AG08395 (cell line): ENCODE results near the gene SCUBE1.

Source experiments
- DNase-seq: peaks from one replicate; pipeline ENCODE4 v3.0.0; 2012; ENCODE audit warnings: mixed read lengths, low spot score

The SCUBE1 gene

DNA sequence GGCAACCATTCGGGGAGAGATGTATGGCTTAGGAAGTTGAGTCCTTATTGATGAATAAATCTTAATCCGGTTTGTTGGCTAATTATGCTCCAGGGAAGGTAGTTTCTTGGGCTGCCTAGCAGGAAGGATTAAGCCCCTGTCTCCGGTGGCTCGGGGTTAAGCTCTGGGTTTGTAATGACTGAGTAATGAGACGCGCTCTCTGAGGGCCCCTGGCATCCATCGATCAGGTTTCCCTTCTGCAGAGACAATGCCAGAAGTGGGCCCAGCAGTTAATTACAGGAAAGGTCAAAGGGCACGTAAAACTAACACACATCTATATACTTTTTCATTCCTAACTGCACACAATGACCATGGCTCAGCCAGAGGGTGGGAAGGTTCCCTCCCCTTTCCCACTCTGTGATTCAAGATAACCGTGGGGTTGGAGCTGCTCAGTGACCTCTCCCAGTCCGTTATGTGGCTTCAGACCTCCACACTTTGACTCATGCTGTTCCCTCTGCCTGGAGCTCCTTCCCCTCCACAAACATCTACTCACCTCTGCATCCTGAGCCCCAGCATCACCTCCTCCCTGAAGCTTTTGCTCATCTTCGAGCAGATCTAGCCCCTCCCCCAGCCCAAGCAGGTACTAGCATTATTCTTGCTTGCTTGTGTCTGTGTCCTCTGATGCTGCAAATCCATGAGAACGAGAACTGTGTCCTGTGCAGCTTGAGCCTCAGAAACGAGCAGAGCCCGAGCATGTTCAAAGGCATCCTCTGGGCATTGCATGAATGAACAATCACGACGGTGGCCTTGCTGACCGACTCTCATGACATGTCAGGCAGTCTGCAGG is 16.6 kb downstream of the SCUBE1 start:
- DNase-seq = no peak

DNA sequence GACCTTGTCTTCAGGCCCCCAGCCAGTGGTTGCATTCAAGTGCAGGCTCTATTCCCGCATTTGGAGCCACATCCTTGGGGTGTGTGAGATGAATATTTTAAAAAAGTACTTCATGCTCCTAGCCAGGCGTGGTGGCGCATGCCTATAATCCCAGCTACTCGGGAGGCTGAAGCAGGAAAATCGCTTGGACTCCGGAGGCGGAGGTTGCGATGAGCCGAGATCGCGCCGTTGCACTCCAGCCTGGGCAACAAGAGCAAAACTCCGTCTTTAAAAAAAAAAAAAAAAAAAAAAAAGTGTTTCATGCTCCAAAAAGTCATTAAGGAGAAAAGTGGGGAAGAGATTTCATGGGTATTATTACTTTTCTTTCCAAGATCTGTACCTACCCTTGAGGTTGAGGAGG is 18.0 kb downstream of the SCUBE1 start:
- no peak for DNase-seq

DNA sequence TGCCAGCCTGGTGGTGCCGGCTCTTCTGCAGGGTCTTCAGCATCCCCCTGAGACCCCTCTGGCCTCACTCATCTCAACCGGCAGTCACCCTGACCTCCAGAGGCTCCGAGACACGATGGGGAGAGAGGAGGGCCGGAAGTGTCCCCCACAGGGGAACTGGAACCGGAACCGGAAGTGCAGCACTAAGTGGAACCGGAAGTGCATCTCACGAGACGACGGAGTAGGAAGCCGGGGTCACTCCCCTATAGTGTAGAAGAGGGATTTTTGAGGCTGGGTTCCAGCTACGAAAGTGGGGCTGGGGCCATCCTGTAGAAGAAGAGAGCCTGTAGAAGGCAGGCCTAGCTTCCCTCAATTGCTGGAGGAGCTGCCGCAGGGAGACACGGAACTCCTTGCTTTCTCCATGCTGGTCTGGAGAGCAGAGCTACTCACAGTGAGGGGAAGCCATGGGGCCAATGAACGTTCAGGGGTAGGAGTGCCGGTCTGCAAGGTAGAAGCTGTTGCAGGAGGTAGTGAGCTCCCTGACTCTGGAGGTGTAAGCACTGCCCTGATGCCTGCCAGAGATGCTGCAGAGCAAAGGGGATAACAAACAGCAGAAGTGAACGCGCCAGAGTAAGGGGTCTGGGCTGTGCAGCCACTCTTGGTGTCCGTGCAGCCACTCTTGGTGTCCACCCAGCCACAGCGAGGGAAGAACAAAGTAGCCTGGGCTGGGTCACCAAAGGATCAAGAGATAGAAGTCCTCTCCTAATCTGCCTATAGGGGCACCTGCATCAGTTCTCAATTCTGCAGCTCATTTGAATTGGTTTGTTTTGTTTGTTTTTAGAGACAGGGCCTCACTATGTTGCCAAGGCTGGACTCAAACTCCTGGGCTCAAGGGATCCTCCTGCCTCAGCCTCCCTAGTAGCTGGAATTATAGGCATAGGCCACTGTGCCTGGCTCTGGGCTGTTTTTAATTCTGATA is 21.9 kb downstream of the SCUBE1 start:
- DNase-seq = no peak

DNA sequence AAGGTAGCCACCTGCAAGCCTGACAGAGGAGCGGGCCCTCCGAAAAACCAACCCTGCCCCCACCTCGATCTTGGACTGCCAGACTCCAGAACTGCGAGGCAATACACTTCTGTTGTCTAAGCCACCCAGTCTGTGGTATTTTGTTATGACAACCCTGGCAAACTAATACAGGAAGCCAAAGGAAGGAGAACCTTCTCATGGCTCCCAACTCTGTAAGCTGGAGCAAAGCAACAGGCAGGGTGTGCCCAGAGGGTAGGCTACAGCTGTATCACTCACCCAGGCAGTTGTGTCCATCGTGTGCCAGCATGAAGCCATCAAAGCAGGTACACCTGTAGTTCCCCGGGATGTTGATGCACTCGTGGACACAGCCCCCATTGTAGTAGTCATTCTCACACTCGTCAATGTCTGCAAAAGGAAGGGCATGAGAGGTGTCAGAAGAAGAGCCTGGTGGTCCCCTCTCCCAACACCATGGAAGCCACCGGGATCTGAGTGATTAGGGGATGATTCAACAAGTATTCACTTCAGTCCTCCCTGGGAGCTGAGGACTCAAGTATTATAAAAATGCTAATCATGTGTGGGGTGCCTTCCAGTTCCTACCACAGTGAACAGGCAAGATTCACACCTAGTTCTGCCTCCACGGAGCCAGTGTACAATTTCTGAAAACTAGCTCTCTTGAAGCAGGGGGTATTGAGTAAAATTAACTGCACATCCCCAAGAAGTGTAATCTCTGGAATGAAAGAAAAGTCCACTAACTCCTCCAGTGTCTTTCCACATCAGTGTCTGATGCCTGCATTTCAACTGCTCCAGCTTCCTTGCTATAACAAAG is 23.3 kb downstream of the SCUBE1 start:
- no peak for DNase-seq

DNA sequence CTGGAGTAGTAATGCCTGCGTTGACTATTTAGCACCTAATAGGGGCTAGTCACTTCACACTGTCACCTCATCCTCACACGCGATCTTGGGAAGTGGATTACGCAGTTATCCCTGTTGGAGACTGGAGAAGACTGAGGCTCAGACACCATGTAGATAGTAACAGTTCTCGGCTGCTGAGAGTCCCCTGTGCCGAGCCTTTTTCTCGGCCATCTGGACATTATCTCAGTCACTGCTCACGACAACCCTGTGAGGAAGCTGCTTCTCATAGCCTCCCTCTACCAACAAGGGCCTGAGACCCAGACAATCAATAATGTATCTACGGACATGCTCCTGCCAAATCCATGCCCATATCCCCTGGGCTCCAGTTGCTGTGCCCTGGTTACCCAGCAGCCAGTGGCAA is 25.9 kb downstream of the SCUBE1 start:
- no peak for DNase-seq

DNA sequence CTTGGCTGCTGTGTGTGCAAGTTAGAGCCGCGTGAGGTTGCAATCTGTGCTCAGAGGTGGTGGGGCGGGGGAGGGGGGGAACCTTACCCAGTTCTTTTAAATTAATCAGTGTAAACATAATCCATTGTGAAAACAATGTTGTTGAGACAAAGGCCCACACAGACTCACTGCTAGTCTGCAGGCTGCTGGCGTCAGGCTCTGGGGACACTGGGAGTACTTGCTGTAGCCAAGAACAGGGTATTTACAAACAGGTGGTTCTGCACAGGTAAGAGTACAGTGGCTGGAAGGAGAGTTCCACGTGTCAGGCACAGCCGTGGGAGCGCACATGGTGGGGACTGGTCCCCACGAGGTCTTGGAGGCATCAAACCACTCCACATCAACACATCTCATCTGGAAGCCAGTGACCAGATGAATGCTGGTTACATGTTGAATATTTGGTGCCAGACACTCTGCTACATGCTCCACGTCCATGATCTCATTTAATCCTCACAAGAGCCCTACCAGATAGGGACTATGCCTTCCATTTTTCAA is 27.4 kb downstream of the SCUBE1 start:
- DNase-seq = no peak

DNA sequence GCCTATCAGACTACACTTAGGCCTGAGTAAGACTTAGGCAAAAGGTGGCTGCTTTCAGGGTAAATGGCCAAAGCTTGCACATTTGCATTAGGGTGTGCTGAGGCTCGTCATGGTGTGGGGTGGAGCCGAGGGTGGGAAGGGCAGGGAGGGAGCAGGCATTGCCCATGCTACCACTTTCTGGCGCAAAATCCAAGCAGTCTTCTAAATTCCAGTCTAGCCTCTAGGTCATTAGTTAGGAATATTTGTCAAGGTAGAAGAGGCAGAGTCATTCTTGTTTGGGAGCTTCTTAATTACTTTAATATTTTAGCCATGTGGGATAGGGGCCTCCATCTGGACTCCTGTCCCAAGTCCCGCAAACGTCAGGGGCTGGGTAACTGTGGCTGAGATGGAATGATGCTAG is 28.6 kb downstream of the SCUBE1 start:
- no peak for DNase-seq

DNA sequence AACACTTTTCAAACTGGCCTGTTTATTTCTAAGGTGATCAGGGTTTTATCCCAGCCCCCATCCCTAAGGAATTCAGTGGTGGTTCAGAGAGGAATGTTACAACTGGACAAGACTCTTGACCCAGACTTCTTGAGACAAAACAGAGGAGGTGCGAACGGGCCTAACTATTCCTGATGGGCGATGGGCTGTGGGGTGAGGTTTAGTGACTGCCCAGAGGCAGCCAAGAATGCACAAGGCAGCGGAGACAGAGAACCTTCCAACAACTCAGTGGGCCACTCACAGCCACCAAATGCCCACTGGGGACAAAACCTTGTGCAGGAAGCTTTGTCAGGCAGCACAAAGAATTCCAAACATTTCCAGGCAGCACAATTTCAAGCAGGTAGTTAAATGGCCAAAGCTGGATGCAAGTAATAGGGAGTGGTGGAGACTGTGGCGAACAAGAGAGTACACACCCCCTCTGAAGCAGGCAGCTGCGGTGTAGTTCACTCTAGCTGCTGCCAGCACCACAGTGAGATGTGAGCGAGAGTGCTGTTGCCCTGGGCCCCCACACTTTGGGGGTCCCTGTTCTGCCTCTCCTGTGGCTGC is 29.2 kb downstream of the SCUBE1 start:
- no peak for DNase-seq

DNA sequence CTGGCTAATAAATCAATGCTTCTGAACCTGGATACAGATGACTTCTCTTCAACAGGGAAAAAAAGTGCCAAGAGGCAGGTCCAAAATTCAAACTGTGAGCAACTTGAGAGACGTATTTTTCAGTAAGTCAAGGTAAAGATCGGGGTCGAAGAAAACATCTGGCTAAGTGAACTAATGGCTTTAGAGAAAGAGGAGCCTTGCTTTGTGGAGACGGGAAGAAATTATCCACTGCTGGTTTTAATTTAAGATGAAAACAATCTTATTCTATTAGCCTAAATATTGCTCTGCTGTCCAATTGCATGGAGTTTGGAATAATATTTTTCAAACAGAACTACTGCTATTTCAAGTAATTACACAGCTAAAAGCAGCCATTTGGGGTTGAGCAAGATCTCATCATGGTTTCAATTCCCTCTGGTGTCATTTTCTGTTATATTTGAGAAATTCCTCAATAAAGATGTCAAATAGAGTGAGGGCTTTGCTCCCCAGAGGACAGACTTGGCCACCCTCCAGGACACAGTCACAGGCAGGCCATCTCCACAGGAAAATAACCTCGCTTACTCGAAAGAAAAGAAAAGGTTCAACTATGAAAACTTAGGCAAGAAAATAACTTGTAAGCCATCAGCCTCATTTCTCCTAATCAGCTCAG is 29.8 kb downstream of the SCUBE1 start:
- DNase-seq = peak; percentile 55

DNA sequence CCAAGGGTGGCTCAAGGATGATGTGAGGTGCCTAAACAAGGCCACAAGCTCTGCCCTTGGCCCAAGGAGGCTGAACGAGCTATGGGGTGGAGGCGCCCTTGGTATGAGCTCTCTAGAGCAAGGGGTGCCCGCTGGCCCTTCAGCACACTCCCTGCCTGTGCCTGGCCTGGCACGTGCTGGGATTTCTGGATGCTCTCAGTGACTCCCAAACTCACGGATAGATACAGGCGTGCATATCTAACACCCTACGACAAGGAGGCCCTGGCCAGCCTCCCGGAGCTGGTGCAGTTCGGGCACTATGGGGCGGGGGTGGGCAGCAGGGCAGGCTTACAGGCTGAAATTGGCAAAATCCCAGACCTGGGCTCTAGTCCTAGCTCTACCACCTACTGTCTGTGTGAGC is 30.6 kb downstream of the SCUBE1 start:
- DNase-seq = no peak

DNA sequence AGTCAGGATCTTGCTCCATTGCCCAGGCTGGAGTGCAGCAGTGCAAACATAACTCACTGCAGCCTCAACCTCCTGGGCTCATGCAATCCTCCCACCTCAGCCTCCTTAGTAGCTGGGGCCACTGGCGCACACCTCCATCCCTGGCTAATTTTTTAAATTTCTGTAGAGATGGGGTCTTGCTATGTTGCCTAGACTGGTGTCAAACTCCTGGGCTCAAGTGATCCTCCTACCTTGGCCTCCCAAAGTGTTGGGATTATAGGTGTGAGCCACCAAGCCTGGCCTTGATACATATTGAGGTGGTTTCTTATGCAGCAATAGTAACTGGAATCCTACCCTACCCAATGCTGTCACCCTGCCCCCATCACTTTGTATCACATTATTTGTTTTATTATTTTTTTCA is 32.4 kb downstream of the SCUBE1 start:
- no peak for DNase-seq

DNA sequence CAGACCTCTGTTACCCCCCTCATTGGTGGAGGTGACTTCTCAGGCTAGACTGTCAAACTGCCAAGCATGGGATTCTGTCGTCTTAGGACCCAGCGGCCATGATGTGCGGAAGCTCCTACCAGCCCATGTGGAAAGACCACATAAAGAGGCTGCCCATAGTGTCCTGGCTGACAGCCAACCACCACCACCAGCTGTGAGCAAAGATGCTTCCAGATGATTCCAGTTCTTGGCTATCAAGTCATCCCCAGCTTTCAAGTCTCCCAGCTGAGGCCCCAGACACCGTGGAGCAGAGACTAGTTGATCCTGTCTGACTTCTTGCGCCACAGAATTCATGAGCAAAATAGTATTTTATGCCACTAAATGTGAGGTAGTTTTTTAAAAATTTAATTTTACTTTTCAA is 32.9 kb downstream of the SCUBE1 start:
- no peak for DNase-seq

DNA sequence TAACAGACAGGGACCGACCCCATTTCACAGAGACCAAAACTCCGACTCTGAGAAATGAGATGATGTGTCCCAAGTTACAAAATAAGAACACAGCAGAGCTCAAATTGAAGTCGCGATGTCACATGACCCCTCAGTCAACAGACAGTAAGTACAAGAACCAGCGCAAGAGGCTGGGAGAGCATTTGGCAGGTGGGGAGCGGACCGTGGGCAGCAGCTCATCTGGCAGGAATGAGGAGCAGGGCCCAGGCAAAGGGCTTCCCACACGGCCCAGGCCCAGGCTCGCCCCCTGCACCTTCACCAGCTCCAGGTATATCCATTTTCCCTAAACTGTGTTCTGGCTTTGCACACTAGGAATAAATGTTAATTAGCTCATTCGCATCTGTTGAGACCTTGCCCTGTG is 34.3 kb downstream of the SCUBE1 start:
- no peak for DNase-seq

DNA sequence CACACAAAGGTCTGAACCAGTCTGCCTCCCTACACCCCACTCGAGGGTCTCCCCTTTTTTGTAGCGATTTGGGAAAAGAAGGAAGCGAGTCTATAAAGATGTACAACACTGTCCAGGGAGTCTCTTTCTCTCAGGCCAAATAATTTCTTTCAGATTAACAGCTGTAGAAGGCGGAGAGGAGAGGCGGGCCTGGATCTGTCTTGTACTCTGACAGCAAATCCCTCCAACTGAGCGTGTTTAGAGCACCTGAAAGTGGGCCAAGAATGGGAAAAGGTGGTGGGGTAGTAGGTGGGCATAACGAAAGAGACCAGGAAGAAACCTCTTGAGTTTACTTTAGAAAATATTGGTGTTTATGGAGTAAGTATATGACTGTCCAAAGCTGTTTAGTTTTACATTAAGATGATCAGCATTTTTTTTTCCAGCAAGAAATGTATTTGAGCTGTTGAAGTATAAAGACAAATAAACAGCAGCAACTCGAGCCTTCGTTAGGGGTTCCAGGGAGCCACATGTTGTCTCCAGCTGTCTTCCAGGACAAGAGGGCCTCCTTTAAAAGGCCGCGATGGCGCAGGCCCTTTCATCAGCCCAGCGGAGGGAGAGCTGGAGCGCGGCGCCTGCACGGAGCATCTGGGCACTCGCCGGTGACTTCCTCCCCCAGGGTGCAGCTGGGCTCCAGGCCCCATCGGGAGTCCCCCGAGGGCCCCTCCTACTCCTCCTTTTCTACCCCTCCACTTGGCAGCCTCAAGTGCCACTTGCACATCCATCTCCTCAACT is 34.9 kb downstream of the SCUBE1 start:
- no peak for DNase-seq

DNA sequence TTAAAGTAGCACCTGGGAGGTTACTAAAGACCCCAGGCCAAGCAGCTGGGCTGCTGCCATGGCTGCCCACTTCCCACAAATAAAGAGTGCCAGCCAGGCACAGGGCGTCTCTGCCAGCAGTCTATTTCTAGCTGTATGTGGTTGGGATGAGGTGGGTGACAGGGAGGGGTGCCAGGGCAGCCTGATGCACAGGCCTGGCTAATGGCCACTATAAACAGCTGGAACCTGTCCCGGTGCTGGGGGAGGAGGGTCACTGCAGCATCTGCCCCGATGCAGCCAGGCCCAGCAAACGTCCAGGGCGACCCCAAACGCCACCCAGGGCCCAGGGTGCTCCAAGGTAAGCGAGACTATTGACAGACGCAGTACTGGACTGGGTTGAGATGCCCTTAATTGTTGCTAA is 37.4 kb downstream of the SCUBE1 start:
- DNase-seq = no peak

DNA sequence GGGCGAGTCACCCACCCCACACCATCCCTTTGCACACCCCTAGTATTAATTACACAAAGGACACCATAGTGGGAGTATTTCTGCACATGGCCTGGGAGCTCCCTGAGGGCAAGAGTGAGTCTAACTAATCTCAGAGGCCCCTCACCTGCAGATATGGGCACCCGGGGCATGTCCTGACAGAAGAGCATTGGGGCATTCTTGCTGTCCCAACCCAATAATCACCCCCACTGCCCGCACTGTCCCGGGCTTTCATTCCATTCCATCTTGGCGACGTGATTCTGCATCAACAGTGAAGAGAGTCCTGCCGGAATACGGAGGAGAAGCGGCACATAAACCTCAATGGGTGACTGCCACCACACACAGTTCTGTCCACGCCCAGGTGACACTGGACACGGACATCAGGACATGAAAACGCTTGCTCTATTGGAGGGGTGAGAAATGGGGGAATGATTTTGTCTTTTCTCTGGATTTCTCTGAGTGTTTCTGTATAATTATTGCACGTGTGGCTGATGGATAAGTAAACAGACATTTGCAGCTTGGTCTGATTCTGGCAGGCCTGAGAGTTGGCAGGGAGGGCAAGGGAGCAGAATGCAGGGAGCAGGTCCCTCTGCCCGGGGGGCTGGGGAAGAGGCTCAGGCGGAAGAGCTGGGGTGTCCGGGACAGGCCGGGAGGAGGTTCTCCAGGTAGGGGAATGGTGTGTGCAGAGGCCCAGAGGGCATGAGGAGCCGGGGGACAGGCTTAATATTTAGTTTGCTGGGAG is 38.2 kb downstream of the SCUBE1 start:
- no peak for DNase-seq

DNA sequence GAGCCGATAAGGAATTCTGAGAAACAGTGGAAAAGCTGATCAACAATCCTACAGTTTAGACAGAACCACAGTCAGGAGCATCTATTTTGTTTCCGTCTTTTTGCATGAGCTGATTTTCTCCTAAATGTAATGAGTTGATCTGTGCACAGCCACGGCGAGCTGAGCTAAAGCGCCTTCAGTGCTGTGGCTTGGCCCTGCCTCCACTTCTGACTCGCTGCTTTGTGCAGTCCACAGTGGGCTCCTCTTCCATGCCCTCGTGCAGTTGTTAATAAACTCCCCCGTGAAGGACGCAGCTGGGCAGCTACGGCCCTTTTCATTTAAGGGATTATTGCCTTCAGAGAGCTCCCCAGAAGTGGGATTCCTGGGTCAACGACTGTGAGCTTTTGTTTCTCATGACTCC is 39.4 kb downstream of the SCUBE1 start:
- no peak for DNase-seq

DNA sequence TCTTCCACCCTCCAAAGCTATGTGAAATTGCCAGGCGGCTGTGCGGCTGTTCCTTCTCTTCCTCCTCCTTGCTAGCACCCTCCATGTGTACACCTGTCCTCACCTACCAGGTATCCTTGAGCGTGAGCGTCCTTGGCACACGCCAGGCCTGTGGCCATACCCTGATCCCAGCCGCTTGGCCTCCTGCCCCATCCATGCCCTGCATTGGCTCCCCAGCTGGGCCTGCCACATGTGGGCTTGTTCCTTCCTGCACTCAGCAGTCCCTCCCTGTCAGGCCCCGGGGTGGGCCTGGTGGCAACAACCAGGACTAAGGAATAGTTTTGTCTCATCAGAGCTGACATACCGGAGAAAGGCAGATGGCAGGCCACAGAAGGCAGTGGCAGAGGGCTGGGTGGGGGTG is 40.0 kb downstream of the SCUBE1 start:
- DNase-seq = no peak

DNA sequence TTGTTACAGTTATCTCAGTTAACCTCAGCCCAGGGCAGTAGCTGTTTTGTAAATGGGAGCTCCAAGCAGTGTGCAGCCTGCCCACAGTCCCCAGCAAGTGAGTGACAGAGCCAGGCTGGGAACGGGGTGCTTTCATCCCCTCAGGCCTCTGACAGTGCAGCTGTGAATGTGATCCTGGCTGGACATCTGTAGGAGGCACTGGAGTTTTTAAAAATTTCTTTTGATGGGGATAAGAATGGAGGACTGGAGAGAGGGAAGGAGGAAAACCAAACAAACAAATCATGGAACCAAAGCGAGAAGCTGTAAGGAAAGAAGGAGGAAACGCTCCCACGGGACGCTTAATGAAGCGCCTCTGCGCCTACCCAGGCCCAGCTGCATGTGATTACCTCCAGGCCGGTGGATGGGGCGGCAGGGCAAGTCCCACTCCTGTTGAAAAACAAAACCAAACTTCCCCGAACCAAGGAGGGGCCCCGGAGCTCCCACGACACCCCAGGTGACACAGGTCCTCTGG is 40.6 kb downstream of the SCUBE1 start:
- DNase-seq = no peak
